ENCODE measurements around the gene BEX4.
"Not testable (repeated sequence)": the region's sequence is repeated elsewhere in the genome, so short reads cannot be mapped to it uniquely, and the experiment has no call there.

BEX4 gene, protein sequence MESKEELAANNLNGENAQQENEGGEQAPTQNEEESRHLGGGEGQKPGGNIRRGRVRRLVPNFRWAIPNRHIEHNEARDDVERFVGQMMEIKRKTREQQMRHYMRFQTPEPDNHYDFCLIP

DNA sequence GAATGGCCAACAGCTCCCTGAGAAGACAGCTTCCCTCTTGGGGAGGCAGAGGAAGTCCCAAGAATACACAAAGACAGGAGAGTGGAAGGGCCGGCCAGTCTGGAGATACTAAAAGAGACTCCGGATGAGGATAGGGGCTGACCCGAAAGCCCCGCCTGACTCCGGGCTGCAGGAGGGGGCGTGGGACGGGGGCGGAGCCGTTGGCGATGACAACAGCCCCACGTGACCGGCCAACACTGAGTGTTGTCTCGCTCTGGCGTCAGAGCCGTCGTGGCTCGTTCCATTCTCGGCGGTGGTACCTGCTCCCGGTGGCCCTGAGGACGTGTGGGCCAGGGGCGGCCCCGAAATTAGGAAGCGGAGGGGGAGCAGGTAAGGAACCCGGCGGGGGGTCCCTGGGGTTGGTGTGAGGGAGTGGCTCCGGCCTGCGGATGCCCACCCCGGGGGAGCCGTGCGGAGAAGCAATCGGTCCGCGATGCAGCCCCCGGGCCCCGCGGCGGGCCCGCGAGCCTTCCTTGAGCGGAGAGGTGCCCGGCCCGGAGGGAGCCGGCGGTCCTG lies at the start of gene BEX4:
Gene BEX4 (plus strand): TSS at position 239 of the 555 bp plus-strand sequence. CDS start 1,046 bp downstream, outside the sequence.
- DNase-seq = peak; percentile 78

- DNase-seq = no peak
Measured at GRCh38 chrX:103170216-103170615, 44.7 kb upstream of the BEX4 start.

GRCh38 chrX:103171353-103171752 lies 43.6 kb upstream of the BEX4 start:
- DNase-seq = no peak

DNA sequence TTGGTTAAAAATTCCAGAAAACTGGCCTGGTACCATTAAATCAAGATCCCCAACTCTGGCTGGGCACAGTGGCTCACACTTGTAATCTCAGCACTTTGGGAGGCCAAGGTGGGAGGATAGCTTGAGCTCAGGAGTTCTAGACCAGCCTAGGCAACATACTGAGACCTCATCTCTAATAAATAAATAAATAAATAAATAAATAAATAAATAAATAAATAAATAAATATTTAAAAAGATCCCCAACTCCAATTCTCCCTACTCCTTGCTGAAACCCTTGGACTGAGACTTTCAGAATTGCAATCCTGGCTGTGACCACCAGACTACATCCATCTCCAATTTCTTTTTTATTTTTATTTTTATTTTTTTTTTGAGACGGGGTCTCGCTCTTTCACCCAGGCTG lies 39.7 kb upstream of the BEX4 start:
- not testable (repeated sequence) for DNase-seq

DNA sequence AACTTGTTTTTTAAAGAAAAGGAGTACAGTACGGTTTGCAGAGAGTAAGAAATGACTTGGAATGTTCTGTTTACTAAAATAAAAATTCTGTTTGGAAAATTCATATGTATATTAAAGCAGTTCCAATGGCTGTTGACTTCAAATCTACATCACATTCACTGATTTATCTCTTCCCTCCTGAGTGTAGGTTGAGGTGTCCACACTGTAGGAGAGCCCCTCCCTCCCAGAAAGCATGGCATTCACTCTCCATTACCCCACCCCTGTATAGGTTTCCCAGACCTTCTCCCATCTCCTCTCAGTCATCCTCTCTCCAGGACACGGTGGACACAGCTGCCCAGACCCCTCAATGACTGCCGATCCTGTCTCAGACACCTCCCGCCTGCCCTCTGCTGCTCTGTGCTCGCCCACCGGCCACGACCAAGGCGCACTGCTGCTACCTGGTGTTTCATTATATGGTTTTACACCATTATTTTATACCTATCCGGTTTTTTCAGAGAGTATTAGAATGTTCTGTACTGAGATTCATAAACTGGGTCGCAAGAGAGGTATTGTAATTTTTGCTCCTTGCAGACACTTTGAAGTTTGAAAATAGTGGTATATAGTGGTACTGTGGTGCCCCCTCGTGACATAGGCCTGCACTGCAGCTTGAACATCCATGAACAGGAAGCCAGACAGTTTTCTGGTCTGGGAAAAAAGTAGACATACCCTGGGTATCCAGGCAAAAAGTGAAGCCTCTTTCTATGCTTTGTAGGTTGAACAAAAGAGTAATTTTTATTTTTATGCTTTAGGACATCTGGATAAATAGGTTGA lies 38.8 kb upstream of the BEX4 start:
- peak; percentile 50 for DNase-seq

- no peak for DNase-seq
Measured at GRCh38 chrX:103177556-103177955, 37.4 kb upstream of the BEX4 start.

GRCh38 chrX:103183912-103184311 lies 31.0 kb upstream of the BEX4 start:
- DNase-seq = no peak

- DNase-seq = no peak
Measured at GRCh38 chrX:103187953-103188475, 26.9 kb upstream of the BEX4 start.

- no peak for DNase-seq
Measured at GRCh38 chrX:103197721-103198306, 17.1 kb upstream of the BEX4 start.

- DNase-seq = not testable (repeated sequence)
Measured at GRCh38 chrX:103198668-103199067, 16.2 kb upstream of the BEX4 start.

GRCh38 chrX:103201041-103201440 lies 13.9 kb upstream of the BEX4 start:
- DNase-seq = no peak

- DNase-seq = no peak
Measured at GRCh38 chrX:103210056-103210455, 4.9 kb upstream of the BEX4 start.

DNA sequence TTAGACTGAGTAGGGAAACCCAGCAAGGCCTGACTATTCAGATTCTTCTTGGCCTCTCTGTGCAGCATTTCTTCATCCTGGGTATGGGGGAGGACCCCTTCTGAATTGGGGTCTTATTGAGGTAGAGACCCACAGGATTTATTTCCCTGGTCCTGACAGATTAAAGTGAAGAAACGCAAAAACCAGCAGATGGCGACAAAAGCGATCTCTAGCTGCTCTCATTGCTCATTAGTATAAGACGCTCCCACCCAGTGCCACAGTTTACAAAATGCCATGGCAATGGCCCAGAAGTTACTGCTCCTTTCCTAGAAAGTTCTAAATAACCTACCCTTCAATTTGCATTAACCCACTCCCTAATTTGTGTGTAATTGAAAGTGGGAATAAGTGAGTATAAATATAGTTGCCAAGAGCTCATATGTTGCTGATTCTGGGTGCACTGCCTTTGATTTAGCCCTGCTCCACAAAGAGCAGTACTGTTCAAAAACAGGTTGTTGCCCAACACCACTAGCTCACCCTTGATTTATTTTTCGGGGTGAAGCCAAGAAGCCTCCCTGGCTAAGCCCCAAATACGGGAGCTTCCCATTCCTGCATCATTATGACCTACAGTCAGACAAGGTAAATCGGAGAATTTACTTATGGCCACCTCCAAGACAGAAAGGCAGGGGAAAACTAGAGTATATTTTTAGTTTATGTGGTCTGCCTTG lies 3.7 kb upstream of the BEX4 start:
- DNase-seq = peak; percentile 42

DNA sequence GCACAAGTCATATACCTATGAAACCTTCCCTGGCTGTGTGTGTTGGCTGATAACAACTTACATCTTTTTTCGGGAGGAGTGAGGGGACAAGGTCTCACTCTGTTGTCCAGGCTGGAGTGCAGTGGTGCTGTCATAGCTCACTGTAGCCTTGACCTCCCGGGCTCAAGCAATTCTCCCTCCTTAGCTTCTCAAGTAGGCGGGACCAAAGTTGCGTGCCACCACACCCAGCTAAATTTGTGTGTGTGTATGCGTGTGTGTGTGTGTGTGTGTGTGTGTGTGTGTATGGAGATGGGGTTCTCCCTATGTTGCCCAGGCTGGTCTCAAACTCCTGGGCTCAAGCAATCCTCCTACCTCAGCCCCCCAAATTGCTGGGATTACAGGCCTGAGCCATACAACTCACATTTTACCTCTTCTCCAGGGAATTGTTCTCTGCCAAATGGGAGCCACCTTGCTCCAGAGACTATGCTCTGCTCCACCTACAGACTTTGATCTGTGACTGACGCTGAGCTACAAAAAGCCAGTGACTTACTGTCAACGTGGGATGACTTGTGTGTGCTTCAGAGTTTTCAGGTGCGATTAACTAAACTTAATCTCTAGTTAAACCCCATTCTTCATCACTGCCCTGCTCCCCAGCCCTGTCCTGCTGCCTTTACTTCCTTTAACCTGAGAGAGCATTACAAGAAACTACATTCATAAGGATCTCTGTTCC lies 2.0 kb upstream of the BEX4 start:
- DNase-seq = no peak

DNA sequence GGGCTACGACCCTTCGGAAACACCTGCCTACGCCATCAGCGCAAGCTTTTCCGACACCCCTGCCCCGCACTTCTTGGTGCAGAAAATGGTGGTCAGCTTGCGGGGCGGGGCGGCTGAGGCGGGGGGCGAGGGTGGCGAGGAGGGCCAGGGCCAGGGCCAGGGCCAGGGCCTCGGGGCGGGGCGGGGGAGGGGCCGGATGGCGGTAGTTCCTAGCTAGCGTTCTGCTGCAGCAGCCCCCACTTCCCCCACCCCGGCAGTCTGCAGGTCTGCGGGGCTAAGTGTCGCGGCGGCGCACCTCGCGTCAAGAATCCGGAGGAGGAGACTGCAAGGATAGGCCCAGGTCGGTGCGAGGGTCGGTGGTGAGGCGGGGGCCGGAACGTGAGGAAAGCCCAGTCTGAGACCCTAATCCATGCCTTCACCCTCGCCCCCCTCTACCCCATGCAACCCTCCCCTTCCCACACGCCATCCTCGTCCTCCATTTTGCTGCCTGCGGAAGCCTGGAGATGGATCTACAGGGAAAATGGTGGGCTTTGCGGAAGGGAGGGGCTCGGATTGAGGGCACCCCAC lies 600 bp downstream of the BEX4 start:
- DNase-seq = peak; percentile 30

DNA sequence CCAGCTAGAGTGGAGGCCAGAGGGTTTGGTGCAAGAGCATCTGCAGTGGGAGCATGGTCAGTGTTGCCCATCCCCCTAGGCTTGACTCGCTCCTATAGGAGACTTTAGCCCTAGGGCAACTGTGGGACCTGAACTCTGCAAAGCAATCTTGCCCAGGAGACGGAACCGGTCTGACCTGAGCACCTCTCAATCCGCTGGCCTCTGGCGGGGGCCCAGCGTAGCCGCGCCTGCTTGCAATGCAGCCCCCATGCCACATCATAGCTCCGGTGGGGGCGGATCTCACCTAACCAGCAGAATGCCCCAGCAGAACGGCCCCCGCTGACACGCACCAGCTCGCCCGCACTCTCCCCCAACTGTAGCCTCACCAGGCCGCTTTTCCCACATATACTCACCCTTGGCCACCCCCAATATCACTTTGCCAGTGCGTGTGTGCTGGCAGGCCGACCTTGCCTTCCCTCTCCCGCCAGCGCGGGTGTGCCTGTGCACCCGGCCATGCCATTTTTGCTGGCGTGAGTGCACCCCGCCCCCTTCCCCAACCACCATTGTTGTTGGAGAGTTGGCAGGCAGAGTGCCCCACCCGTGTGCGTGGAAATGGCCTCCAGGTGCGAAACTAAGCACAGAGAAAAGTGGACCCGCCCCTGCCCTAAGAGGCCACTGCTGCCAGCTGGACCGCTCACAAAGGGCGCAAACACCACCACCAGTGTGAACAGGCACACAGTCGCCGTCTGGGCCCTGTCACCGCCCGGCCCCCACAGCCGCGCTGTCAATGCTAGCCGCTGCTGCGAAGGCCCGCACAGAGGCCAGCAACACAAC lies 5.8 kb downstream of the BEX4 start:
- DNase-seq = no peak

- not testable (repeated sequence) for DNase-seq
Measured at GRCh38 chrX:103225918-103226317, 11.0 kb downstream of the BEX4 start.

DNA sequence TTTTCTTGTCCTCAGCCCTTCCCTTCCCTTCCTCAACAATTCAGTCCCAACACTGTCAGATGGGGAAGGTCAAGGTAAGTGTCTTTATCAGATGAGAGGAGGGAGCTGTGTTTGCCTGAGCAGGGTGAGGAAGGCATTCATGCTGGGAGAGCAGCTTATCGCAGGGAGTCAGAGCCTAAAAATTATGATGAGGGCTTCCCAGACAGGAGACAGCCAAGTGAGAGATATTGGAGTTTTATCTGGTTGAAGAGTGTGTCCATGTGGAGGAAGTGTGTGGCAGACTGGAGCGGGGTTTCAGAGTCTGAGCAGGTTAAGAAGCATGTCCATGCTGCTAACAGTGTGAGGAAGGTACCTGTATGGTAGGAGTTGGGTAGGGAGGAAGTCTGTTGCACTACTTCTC lies 18.4 kb downstream of the BEX4 start:
- DNase-seq = no peak

- no peak for DNase-seq
Measured at GRCh38 chrX:103234869-103235268, 20.0 kb downstream of the BEX4 start.

DNA sequence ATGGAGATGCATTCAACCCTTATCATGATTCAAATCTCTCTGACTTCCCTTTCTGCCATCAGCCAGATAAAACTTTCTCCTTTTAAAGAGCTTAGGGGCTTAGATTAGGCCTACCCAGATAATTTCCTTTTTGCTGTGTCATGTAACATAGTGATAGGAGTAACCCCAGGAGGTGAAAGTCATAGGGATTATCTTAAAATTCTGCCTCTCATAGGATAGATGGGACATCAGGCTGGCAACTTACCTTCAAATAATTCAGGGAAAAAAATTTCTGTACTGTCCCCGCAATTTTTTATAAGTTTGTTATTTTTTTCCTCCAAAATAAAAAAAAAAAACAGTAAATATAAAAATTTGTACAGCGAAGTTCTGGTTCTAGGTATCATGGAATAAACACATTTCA lies 20.7 kb downstream of the BEX4 start:
- not testable (repeated sequence) for DNase-seq

DNA sequence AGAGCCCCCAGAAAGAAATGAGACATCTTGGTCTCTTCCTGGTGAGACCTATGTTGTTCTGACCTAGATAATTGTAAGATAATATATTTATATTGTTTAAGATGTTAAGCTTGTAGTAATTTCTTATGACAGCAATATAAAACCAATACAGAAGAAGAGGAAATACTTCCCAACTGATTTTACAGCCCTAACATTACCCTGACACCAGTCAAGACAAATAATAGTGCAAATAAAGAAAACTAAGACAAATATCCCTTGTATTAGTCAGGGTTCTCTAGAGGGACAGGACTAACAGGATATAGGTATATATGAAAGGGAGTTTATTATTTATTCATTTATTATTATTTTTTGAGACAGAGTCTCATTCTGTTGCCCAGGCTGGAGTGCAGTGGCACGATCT lies 21.4 kb downstream of the BEX4 start:
- no peak for DNase-seq

Data from activated gamma-delta T cell treated with Interleukin-2 at 50 U/mL for 16 hours (primary cell).